Osteocyte (in vitro differentiated cells): Measurements from ENCODE around the gene THAP11. TPM values are rescaled to one million over a fixed set of nuclear protein-coding genes. Genes with fewer than 3 reads are reported as not detected.

Source experiments
- DNase-seq: peaks from one replicate; pipeline ENCODE4 v3.0.0; 2021; ENCODE audit warnings: mixed read lengths; ENCODE audit not compliant: unreplicated experiment; ENCODE audit errors: extremely low spot score
- H3K27ac Mint-ChIP-seq: one replicate; pipeline ENCODE4 v1.8.0; 2021; ENCODE audit warnings: mild to moderate bottlenecking, mixed read lengths; ENCODE audit not compliant: unreplicated experiment
- H3K27me3 Mint-ChIP-seq: one replicate; pipeline ENCODE4 v1.8.0; 2021; ENCODE audit warnings: mixed read lengths; ENCODE audit not compliant: unreplicated experiment
- H3K36me3 Mint-ChIP-seq: one replicate; pipeline ENCODE4 v1.8.0; 2021; ENCODE audit warnings: mixed read lengths; ENCODE audit not compliant: unreplicated experiment
- H3K4me1 Mint-ChIP-seq: one replicate; pipeline ENCODE4 v1.8.0; 2021; ENCODE audit warnings: mixed read lengths; ENCODE audit not compliant: unreplicated experiment
- H3K4me3 Mint-ChIP-seq: one replicate; pipeline ENCODE4 v1.8.0; 2021; ENCODE audit warnings: mild to moderate bottlenecking, moderate library complexity, mixed read lengths; ENCODE audit not compliant: unreplicated experiment
- H3K9me3 Mint-ChIP-seq: one replicate; pipeline ENCODE4 v1.8.0; 2021; ENCODE audit warnings: mixed read lengths; ENCODE audit not compliant: unreplicated experiment
- total RNA-seq: library from RNA; stranded (reverse); gene quantifications from 2 replicates; pipeline ENCODE4 v1.2.1, GENCODE V29; 2021
- TF ChIP-seq, protein P1 (sequence below): fragments of 200-600 bp; sonication (generic); IDR thresholded peaks from 2 replicates; pipeline ENCODE4 v1.5.0; 2021; ENCODE audit warnings: antibody characterized with exemption, mild to moderate bottlenecking, moderate library complexity

The THAP11 gene
- total RNA-seq, 1 donor from 2014 or later = 30.0 TPM

DNA sequence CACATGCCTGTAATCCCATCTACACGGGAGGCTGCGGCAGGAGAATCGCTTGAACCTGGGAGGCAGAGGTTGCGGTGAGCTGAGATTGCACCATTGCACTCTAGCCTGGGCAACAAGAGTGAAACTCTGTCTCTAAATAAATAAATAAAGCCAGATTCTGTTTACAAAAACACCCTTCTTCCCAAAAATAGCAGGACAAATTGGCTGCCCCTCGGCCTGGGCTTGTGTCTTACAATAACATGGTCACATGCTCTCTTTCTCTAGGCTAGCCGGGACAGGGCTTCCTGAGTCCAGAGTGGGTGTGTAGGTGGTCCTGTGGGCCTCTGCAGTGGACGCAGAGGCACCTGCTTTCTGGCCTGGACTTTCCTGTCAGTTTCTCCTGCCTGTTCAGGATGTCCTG is 27.5 kb downstream of the THAP11 start:
- Mint-ChIP-seq H3K9me3 (no peaks in the 10 kb centered on the region), H3K4me3 (no peak overlapping the region), H3K27ac (no peak overlapping the region), H3K36me3 (peaks cover 25% of the 10 kb centered on the region), H3K4me1 (peaks cover 17% of the 10 kb centered on the region), H3K27me3 (no peaks in the 10 kb centered on the region)
- TF ChIP-seq, protein P1, sequence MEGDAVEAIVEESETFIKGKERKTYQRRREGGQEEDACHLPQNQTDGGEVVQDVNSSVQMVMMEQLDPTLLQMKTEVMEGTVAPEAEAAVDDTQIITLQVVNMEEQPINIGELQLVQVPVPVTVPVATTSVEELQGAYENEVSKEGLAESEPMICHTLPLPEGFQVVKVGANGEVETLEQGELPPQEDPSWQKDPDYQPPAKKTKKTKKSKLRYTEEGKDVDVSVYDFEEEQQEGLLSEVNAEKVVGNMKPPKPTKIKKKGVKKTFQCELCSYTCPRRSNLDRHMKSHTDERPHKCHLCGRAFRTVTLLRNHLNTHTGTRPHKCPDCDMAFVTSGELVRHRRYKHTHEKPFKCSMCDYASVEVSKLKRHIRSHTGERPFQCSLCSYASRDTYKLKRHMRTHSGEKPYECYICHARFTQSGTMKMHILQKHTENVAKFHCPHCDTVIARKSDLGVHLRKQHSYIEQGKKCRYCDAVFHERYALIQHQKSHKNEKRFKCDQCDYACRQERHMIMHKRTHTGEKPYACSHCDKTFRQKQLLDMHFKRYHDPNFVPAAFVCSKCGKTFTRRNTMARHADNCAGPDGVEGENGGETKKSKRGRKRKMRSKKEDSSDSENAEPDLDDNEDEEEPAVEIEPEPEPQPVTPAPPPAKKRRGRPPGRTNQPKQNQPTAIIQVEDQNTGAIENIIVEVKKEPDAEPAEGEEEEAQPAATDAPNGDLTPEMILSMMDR = no peak
- no peak for DNase-seq

DNA sequence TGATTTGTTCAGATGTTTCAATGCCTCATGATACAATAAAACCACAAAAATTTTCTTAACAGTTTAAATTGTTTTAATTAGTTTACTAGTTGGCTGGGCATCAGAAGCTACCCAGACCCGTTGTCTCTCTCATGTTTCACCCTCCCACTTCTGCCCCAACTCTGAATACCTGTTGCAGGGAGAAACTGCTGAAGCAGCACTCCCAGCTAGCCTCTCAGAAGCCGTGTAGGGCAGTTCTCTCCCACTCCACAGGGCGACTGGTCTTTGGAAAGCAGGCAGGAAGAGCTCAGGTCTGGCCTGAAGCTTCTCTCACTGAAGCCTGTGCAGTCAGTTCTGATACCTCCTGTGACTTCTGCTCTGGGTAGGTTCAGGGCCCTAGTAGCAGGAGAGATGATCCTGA is 29.1 kb downstream of the THAP11 start:
- Mint-ChIP-seq H3K36me3 (peaks cover 19% of the 10 kb centered on the region), H3K4me1 (peaks cover 26% of the 10 kb centered on the region), H3K27ac (no peak overlapping the region), H3K27me3 (no peaks in the 10 kb centered on the region), H3K9me3 (no peaks in the 10 kb centered on the region), H3K4me3 (no peak overlapping the region)
- TF ChIP-seq, protein P1 = no peak
- no peak for DNase-seq

DNA sequence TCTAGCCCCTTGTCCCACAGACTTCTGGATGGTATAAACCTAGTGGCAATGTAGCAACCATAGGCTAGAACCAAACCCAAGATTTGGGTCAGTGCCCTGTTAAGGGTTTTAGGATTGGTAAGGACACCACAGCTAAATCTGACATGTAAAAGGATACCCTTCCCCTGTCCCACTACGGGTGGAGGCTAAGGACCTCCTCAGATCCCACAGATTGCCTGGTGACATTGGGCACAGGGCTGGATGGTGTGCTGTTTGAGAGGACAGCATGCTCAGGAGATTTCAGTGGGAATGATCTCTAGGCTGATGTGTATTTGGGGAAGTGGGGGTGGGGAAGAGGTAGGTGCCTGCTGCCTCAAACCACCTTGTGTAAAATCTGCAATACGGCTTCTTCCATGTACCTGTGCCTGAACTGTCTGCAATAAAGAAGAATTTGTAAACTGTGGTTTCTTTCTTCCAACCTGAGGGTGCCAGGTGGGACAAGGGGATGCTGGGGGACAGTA is 30.1 kb downstream of the THAP11 start:
- Mint-ChIP-seq H3K27ac (peak overlapping the region; percentile 77), H3K4me3 (peak overlapping the region; percentile 92)

DNA sequence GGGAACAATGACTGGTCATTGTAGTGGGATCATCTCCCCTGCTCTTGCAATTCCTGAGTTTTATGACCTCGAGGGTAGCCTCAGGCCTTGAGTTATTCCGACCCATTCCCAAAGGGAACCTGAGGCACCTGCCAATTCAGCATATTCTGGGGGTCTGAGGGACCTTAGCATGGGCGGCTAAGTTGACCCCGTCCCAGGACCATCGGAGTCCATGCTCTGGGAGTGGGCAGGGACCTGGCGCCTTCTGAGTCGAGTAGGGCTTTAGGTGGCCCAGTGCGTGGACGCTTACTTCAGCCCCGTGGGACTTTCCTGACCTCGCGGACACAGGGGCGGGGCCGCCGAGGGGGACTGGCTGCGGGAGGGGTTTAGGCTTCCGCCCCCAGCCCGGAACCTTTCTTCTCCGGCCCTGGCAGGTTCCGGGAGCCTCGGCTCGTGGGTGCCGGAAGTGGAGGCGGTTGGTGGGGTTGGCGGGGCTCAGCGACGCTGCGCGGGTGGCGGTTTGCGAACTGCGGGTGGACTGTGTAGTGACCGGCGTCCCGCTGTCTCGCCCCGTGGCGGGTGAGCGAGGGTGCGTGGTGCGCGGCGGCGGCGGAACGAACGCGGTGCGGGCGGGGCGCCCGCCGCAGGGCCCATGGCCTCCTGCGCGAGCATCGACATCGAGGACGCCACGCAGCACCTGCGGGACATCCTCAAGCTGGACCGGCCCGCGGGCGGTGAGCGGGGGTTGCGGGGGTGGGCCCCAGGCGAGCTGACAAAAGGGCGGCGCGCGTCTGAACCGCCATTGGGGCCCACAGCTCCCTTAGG is 30.7 kb downstream of the THAP11 start, which contains the start of gene EDC4:
TSS of gene EDC4 (plus strand) at position 422 of the 804 bp plus-strand sequence. CDS start at position 632, 210 bp downstream.
- Mint-ChIP-seq H3K9me3 (no peaks in the 10 kb centered on the region), H3K36me3 (peaks cover 26% of the 10 kb centered on the region), H3K4me1 (peaks cover 26% of the 10 kb centered on the region), H3K4me3 (peak within 1 kb of the TSS; percentile 92), H3K27me3 (no peaks in the 10 kb centered on the region), H3K27ac (peak within 1 kb of the TSS; percentile 94)
- peak; percentile 93 for DNase-seq
- TF ChIP-seq, protein P1 = no peak

More for the DNA sequence above, 30.1 kb downstream of the THAP11 start:
- Mint-ChIP-seq H3K36me3 (peaks cover 23% of the 10 kb centered on the region), H3K4me1 (peaks cover 26% of the 10 kb centered on the region), H3K9me3 (no peaks in the 10 kb centered on the region), H3K27me3 (no peaks in the 10 kb centered on the region)
- TF ChIP-seq, protein P1 = no peak
- DNase-seq = no peak
